Inferior parietal cortex (tissue), 1 donor: ENCODE results near the gene RIMKLA.
A peak's percentile ranks its signal among the peaks of the same experiment; 100 is the strongest.

Source experiments
- DNase-seq: peaks from one replicate; pipeline ENCODE4 v3.0.0-alpha.2; 2016; ENCODE audit errors: extremely low spot score

Gene RIMKLA, protein sequence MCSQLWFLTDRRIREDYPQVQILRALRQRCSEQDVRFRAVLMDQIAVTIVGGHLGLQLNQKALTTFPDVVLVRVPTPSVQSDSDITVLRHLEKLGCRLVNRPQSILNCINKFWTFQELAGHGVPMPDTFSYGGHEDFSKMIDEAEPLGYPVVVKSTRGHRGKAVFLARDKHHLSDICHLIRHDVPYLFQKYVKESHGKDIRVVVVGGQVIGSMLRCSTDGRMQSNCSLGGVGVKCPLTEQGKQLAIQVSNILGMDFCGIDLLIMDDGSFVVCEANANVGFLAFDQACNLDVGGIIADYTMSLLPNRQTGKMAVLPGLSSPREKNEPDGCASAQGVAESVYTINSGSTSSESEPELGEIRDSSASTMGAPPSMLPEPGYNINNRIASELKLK

DNA sequence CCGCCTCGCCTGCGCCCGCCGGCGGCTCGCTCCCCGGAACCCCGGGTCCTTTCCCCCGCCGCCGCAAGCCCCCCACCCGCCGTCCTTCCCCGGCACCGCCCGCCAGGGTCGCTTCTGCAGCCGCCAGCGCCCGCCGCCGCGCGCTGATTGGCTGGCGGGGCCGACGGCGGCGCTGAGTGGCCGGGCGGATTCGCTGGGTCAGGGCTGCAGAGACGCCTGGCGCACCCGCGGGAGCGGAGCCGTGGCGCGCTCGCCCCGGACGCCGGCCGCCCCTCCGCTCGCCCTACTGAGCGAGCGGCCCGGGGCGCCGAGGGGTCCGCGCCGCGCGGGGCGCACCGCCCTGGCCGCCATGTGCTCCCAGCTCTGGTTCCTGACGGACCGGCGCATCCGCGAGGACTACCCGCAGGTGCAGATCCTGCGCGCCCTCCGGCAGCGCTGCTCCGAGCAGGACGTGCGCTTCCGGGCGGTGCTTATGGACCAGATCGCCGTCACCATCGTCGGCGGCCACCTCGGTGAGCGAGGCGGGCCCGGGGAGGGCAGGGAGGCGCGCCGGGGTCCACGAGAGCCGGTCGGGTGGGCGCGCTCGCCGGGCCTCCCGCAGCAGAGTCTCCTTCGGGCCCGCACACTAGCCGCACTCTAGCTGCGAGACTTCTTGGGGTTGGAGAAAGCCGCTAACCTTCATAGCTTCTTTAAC is at the start of gene RIMKLA:
Gene RIMKLA (plus strand): TSS at position 207 of the 694 bp plus-strand sequence. CDS start 143 bp downstream, at position 350.
- peak; percentile 52 for DNase-seq

DNA sequence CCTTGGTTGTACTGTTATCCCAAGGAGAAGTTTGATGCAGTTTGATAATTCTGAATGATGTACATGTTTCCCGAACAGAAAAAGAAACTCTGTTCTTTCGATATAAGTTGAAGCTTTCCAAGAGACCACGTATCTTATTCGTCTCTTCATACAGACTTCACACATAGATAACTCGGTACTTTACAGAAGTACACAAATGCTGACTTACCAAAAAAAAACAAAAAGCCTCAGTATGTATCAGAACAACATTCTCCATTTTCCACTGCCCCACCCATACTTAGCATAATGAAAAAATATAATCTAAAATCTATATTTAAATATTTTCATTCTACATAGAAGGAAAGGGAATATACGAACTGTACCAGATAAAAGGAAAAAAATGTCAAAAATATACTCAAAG is 47.7 kb upstream of the RIMKLA start:
- no peak for DNase-seq

DNA sequence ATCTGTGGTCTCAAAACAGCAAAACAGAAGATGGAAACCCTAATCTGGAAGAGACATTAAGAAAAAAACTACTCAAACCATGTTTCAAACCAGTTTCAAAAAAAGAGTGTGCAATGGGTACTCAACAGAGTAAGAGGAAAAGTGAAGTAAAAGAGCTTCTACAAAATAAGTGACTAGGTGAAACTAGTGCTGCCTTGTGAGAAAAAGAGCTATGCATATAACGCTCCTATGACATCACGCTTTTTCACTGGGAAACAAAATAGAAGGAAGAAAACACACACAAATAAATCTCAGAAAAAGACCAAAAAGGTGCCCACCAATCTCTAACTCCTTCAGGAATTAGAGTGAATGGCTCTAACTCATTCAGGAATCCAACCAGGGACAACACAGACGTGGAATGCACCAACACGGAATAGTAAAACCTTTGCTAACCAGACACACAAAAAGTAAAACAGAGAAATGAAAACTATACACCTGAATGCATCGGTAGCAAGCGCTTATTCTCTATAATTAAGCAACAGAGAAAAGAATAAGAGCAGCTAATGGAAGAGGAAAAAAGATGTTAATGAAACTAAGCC is 46.8 kb upstream of the RIMKLA start:
- no peak for DNase-seq

DNA sequence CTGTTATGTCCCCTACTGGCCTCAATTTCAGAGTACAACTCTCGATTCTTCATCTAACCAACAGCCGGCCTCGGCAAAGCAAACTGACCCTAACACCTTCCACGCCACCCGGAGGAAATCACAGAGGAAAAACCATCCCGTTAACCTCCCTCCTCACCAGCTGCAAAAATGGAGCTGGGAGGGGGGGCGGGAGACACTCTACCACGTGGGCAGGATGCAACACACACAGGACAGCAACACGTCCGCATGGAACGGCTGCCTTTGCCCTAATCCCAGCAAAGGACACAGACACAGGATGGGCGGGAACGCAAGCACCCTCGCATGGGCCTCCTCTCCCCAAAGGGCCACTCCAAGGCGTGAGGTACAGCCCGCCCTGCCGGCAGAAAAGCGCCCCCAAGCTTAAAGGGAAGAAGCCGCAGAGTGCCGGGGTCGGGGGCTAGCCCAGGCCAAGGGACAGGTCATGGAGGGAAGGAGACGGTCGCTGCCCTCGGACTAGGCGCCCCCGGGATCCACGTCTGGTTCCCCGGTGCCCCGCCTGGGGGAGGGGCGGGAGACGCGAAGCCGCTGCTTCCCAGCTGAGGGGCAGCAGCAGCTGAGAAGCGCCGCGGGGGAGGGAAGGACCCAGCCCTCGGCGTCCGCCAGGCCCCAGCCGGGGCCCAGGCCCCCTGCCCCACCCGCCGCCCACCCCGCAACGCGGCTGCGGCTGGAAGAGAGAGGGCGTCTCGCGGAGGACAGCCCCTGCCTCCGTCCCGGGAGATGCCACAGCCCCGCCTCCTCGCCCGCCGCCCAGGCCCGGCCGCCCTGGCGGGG is 46.1 kb upstream of the RIMKLA start:
- peak; percentile 58 for DNase-seq

DNA sequence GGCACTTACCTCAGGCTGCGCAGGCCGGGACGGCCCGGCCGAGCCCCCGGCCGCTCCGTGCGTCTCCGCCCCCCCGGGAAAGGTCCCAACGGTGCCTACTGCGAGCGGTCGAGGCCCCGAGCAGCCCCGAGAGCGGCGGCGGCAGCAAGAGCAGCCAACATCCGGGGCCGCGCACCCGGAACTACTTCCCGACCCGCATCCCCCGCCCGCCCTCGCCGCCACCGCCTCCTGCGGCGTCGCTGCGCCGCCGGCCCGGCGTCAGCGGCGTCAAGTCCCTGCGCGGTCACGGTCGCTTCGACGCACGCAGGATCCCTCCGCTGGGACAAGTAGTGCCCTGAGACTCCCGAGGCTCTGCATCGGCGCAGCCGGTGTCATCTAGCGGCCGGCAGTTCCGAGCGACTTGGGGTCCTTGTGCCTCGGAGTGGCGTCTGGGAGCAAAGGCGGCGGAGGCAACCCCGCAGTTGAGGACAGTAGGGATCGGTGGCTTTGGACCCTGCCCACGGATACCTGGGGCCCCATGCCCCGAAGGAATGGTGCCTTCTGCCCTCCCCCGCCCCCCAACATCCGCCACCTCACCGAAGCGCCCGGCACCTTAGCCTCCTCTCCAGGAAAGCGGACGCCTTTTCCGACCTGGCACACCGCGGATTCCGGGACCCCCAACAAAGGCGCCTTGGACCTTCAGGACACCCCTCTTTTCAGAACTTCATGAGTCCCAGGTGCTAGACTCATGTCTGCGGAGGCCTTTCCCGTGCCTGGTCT is 45.4 kb upstream of the RIMKLA start, which contains the start of gene FOXJ3:
Gene FOXJ3 (minus strand): TSS at position 186 of the 759 bp plus-strand sequence. CDS start 24,142 bp downstream, outside the sequence.
- DNase-seq: peak; percentile 94

DNA sequence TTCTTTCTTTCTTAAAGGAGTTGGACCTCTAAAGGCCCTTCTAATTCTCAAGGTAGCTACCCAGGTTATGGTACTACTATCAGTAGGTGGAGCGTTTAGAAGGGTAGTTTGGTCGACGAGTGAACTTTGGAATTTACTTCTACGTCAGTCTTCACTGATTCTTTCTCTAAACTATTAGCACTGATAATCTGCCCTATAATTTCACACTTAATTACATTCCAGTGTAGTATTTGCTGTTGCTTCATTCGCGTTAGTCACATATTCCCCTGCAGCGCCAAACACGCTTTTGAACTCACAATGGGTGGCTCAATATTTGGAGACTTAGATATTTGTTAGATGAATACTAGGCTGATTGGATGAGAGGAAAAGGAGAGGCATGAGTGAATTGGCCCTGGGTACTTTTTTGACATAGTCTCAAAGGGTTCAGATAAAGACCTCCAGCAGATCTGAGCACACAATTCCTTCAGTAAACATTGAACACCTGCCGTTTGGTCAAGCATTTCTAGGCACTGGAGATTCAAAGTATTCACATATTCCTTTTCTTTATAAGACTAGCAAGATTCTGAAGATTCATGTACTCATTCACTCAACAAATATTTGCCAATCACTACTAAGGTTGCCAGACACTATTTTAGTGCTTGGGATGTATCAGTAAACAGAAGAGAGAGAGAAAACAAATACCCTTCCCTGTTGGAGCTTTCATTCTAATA is 44.6 kb upstream of the RIMKLA start:
- no peak for DNase-seq

DNA sequence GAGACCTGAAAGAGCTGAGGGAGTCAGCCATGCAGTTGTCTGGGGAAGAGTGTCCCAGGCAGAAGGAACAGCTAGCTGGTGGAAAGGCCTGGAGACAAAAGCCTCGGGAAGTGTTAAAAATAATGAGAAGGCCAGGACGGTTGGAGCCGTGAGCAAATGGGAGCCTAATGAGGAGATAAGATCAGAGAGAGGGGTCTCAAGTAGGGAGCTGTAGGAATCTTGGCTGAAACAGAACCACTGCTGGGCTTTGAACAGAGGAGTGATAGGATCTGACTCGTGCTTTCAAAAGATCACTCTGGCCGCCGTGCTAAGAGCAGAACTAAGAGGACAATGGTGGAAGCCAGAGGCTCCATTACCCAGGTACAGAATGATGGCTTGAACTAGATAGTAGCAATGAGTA is 43.6 kb upstream of the RIMKLA start:
- no peak for DNase-seq

DNA sequence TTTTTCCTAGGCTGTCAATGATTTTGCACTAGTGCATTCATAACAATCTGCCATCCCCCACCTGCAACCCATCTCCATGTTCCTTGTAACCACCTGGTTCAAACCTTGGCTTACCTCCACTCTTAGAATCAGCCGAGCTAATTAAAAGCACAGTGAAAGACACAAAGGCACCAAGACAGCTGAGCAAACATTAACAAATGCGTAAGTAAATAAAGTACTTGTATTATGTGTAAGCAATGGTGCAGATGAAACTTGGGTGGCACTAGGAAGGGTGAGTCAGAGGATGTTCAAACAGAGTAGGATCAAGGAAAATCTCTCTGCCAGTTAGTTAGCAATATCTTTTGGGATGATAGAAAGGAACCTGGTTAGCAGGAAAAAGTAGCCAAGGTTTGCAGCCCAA is 40.5 kb upstream of the RIMKLA start:
- DNase-seq: no peak

DNA sequence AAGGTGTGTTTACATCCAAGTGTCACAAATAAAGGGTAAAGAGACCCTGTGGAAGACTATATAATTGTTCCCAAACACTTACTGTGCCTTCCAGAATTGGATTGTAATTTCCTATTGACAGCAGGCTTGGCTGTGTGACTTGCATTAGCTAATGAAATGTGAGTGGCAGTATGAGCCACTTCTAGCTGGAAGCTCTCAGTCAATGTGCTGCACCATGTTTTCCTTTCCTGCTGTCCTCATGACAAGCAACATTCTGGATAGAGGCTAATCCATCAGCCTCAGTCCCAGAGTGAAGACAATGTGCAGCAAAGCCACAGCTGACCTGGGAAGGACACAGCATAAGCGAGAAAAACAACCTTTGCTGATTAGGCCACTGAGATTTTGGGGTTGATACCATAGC is 39.7 kb upstream of the RIMKLA start:
- no peak for DNase-seq

DNA sequence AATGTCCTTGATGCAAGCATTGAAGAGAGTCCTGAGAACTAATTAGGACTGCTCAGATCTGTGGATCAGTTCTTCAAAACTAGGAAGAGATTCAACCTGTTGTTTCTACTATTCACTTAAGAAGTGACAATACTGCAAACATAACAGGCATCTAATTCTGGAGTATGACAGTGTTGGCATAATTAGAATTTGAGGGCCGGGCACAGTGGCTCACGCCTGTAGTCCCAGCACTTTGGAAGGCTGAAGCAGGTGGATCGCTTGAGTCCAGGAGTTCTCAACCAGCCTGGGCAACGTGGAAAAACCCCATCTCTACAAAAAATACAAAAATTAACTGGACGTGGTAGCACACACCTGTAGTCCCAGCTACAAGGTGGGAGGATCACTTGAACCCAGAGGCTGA is 37.5 kb upstream of the RIMKLA start:
- no peak for DNase-seq

DNA sequence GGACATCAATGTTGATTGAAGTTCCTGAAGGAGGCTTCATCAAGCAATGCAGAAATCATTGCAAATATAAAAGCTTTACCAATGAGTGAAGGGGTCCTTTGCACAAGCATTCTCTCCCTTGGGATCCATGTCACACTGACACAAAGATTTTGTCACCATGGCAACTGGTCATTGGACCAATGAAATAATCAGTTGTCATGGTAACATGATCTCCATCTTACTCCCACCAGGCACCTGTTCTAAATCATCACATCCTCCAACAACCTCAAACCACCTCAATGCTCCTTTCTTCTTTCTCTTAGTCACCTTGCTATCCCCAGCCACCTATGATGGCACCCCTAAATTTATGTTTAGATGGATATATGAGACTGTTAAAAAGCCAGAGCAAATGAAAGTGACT is 32.1 kb upstream of the RIMKLA start:
- DNase-seq: peak; percentile 27

DNA sequence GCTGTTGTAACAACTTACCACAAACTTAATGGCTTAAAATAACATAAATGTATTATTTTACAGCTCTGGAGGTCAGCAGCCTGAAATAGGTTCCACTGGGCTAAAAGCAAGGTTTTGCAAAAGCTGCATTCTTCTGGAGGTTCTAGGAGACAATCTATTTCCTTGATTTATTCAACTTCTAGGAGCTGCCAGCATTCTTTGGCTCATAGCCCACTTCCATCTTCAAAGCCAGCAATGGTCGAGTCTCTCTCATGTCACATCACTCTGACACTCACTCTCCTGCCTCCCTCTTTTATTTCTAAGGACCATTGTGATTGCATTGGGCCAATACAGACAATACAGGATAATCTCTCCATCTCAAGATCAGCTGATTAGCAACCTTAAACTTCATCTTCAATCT is 30.5 kb upstream of the RIMKLA start:
- DNase-seq: no peak

DNA sequence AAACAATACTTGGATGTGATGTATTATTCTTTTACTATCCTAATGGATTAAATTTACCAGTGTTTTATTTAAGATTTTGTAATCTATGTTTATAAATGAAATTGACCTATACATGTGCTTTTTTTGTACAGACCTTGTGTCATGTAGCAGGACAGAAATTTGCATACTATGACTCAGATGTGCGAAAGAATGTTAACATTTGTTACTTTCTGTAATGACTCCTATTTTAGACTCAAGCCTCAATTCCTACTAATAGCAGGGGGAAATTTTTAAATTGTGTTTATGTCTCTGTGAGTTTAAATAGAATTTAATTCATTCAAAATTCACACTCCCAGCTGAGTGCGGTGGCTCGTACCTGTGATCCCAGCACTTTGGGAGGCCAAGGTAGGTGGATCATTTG is 21.8 kb upstream of the RIMKLA start:
- no peak for DNase-seq

DNA sequence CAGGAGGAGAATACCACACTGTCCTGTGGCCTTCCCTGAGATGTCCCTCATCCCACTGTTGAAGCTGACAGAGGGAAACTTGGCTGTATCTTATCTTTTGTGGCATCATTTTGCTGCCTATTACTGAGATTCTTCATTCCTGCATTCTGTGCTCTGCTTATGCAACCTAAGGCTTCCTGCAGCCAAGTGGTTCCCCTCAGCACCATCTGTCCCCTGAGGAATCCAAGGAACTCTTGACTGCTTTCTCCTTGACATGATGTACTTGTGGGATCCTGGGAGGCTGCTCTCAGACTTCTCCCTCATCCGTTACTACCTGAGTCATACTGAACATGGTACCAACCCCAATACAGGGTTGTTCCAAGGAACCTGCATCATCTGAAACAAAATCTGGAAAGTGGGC is 21.1 kb upstream of the RIMKLA start:
- peak; percentile 38 for DNase-seq

DNA sequence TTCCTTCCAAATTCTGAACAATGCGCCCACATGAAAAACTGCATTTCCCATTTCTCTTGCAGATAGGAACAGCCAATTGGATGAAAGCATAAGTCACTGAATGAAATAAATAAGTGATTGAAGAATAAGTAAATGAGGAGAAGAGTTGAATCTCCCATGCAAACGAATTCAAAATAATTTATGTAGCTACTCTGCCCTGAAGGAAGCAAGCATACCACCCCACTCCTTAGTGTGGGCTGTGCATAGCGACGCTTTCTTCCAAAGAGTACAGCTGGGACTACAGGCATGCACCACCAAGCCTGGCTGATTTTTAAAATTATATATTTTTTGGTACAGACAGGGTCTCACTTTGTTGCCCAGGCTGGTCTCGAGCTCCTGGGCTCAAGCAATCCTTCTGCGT is 16.5 kb upstream of the RIMKLA start:
- DNase-seq: no peak

DNA sequence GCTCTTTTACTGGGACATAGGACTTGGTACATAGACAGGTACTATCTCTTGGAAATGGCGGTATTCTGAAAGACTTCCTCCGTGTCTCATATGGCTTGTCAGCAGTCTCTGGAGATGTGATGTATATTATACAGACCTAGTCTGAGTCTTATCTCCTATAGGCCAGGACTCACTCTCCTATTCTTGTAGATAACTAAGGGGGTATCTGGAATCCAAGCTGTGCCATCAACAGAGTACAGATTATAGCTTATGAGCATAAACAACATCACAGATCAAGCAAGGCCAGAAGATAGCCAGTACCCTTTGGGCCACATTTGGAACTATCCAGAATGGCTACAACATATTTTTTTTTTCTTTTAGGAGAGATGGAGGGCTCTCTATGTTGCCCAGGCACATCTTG is 16.1 kb upstream of the RIMKLA start:
- no peak for DNase-seq

DNA sequence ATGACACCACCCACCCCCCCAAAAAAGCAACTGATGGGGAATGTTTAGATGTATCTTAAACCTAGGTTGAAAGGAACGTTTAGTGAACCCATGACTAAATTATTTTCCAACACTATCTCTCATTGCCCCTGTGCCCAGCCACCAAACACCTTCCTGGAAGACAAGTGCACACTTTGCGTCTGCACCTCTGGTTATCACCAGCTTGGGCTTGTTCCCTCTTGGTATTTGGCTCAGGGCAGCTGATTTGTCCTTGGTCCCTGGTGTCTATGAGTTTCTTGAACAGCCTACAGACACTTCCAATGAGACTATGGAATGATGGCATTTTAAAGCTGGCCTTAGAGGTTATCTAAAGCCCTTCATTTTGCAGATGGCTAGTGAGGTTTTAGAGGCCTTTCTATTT is 15.5 kb upstream of the RIMKLA start:
- no peak for DNase-seq

DNA sequence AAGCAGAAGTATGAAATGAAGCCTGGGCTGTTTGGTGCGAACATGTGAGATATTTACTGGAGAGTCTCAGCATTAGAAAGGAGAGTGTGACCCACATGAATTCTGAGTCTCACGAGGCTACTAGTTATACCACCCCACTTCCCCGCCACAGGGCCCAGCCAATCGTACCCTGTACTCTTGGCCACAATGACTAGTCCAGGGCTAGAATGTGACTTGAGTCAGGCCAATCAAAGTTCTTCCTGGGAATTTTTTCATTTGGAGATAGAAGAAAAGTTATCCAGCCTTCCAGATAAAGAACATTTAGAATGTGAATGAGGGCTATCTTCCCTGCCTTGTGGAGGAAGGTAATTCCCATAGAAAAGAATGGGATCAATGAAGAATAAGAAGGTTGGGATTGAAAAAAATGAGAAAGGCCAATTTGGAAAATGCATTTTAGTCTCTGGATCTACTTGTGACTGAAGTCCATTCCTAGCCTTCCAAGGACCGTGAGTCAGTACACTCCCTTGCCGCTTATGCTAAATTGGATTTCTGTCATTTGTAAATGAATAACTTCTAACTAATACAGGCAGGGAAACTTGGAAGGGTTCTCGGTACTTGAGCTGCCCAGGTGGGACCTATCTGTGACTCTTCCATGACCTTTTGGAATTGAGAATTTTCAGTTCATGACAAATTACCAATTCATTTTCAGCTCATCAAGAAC is 12.3 kb upstream of the RIMKLA start:
- no peak for DNase-seq

DNA sequence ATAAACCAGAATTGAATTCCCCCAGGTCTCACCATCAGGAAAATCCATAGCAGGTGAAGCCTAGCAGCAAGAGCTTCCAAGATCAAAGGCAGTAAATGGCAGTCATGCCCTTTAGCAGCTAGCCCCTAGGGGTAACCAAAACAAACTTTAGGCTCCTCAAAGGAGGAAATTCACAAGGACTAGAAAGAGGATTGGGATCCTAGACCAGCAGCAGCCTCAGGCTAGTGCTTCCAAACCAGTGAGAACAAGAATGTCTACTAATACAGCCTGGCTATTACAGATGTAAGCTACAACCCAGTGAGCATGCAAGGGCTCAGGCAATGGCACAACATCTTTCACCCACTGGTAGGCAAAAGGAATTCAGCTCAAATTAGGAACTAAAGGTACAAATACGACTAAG is 11.1 kb upstream of the RIMKLA start:
- no peak for DNase-seq
